H1 (cell line): Measurements from ENCODE around the gene TRPM1. TPM values are rescaled to one million over a fixed set of nuclear protein-coding genes. Genes with fewer than 3 reads are reported as not detected.

Experiments
- CTCF ChIA-PET: fragments of 300-600 bp; sonication (Branson Sonifier 250); formaldehyde crosslinking; loops from one replicate; lab custom pipeline; 2021; ENCODE audit not compliant: partially characterized antibody; lab: Charles Lee
- POLR2A ChIA-PET: fragments of 300-600 bp; sonication (Branson Sonifier 250); formaldehyde crosslinking; loops from one replicate; lab custom pipeline; 2021; ENCODE audit warnings: inconsistent platforms; ENCODE audit not compliant: partially characterized antibody; lab: Charles Lee
- DNase-seq, 2 experiments: peaks; one replicate each; pipeline versions ENCODE4 v3.0.0 to v3.0.0-alpha.2; 2010 to 2022; ENCODE audit warnings: low spot score in 2 of 2, low read depth in 1 of 2, mixed read lengths in 1 of 2
- FAIRE-seq: peaks from 2 replicates; lab custom pipeline; 2011; peaks lifted over from hg19 to GRCh38; lab: Jason Lieb, UNC
- H2AFZ ChIP-seq: 2 replicates; pipeline ENCODE4 v1.8.1; 2012; ENCODE audit warnings: low read length, inconsistent platforms
- H2AK5ac ChIP-seq: 2 replicates; pipeline ENCODE4 v1.6.1; 2013; ENCODE audit warnings: low read depth, low read length
- H2BK120ac ChIP-seq: replicated peaks from 2 replicates; pipeline ENCODE3; 2013; ENCODE audit warnings: low read depth, low read length, inconsistent platforms
- H2BK12ac ChIP-seq: 2 replicates; pipeline ENCODE4 v1.6.1; 2013; ENCODE audit warnings: low read depth, low read length
- H2BK15ac ChIP-seq: 2 replicates; pipeline ENCODE4 v1.6.1; 2013; ENCODE audit warnings: low read length
- H2BK20ac ChIP-seq: 2 replicates; pipeline ENCODE4 v1.6.1; 2013; ENCODE audit warnings: low read length
- H2BK5ac ChIP-seq: 2 replicates; pipeline ENCODE4 v1.6.1; 2013; ENCODE audit warnings: low read depth, low read length
- H3K14ac ChIP-seq: 2 replicates; pipeline ENCODE4 v1.6.1; 2013; ENCODE audit warnings: inconsistent platforms; ENCODE audit not compliant: insufficient read length
- H3K18ac ChIP-seq: 2 replicates; pipeline ENCODE4 v1.6.1; 2013; ENCODE audit warnings: low read length; ENCODE audit errors: extremely low read depth
- H3K23ac ChIP-seq: 2 replicates; pipeline ENCODE4 v1.6.1; 2013; ENCODE audit warnings: inconsistent platforms; ENCODE audit not compliant: insufficient read length
- H3K23me2 ChIP-seq: 2 replicates; pipeline ENCODE4 v1.6.1; 2013; ENCODE audit warnings: low read depth, low read length
- H3K27ac ChIP-seq: 2 replicates; pipeline ENCODE4 v1.6.1; 2011; ENCODE audit warnings: low read depth, low read length, inconsistent platforms
- H3K27me3 ChIP-seq, 4 experiments: replicated peaks in 1 of 4; 1 replicate in 1 of 4; 2 replicates in 3 of 4; pipeline versions ENCODE4 v1.6.1 to v1.8.1; 2011 to 2013; ENCODE audit warnings: low read length in 3 of 4, mild to moderate bottlenecking in 3 of 4, inconsistent platforms in 2 of 4, mixed read lengths in 2 of 4, moderate library complexity in 1 of 4; ENCODE audit not compliant: control insufficient read depth in 3 of 4, insufficient read depth in 3 of 4; ENCODE audit errors: extremely low read depth in 1 of 4
- H3K36me3 ChIP-seq, 4 experiments: 2 replicates each; pipeline versions ENCODE4 v1.6.1 to v1.8.1; 2011 to 2013; ENCODE audit warnings: mild to moderate bottlenecking in 4 of 4, low read length in 3 of 4, moderate library complexity in 2 of 4, control low read depth in 1 of 4, inconsistent platforms in 1 of 4; ENCODE audit not compliant: insufficient read depth in 4 of 4, control insufficient read depth in 2 of 4
- H3K4ac ChIP-seq: replicated peaks from 2 replicates; pipeline ENCODE3; 2013; ENCODE audit warnings: low read length, low read depth, mixed read lengths, inconsistent platforms; ENCODE audit not compliant: insufficient read length
- H3K4me1 ChIP-seq, 4 experiments: replicated peaks in 1 of 4; 1 replicate in 1 of 4; 2 replicates in 3 of 4; pipeline versions ENCODE4 v1.6.1 to v1.8.1; 2011 to 2013; ENCODE audit warnings: low read length in 3 of 4, inconsistent platforms in 2 of 4, mixed read lengths in 1 of 4; ENCODE audit not compliant: insufficient read depth in 4 of 4, control insufficient read depth in 3 of 4
- H3K4me2 ChIP-seq, 2 experiments: 2 replicates each; pipeline versions ENCODE4 v1.6.1 to v1.8.1; 2011 to 2013; ENCODE audit warnings: low read depth in 2 of 2, low read length in 2 of 2, control low read depth in 1 of 2, inconsistent platforms in 1 of 2, mild to moderate bottlenecking in 1 of 2; ENCODE audit not compliant: insufficient read depth in 1 of 2
- H3K4me3 ChIP-seq, 4 experiments: fragments of 200-600, 300-600 bp in 1 of 4; sonication (generic), shearing (Covaris generic), sonication (Bioruptor Twin) in 1 of 4; 2 replicates each; pipeline versions ENCODE4 v1.5.1 to v1.8.1; 2011 to 2016; ENCODE audit warnings: low read length in 4 of 4, low read depth in 3 of 4, control low read depth in 2 of 4, inconsistent platforms in 2 of 4, mild to moderate bottlenecking in 2 of 4, mixed read lengths in 1 of 4, moderate library complexity in 1 of 4; ENCODE audit not compliant: insufficient read depth in 2 of 4; ENCODE audit errors: extremely low read depth in 1 of 4
- H3K56ac ChIP-seq: replicated peaks from 2 replicates; pipeline ENCODE3; 2013; ENCODE audit warnings: low read depth, mild to moderate bottlenecking, mixed read lengths, low read length, inconsistent platforms; ENCODE audit not compliant: insufficient read length
- H3K79me1 ChIP-seq: 2 replicates; pipeline ENCODE4 v1.6.1; 2013; ENCODE audit warnings: low read depth, low read length, control low read depth
- H3K79me2 ChIP-seq, 2 experiments: 2 replicates each; pipeline versions ENCODE4 v1.6.1 to v1.8.1; 2012 to 2013; ENCODE audit warnings: low read length in 2 of 2, mild to moderate bottlenecking in 2 of 2, inconsistent platforms in 1 of 2; ENCODE audit not compliant: insufficient read depth in 2 of 2, control insufficient read depth in 1 of 2
- H3K9ac ChIP-seq, 4 experiments: replicated peaks in 1 of 4; 1 replicate in 1 of 4; 2 replicates in 3 of 4; pipeline versions ENCODE4 v1.6.1 to v1.8.1; 2011 to 2013; ENCODE audit warnings: low read depth in 3 of 4, low read length in 3 of 4, control low read depth in 2 of 4, mild to moderate bottlenecking in 2 of 4, moderate library complexity in 2 of 4, inconsistent platforms in 1 of 4; ENCODE audit errors: extremely low read depth in 1 of 4
- H3K9me3 ChIP-seq, 2 experiments: 2 replicates each; pipeline versions ENCODE4 v1.6.1 to v1.8.1; 2012 to 2013; ENCODE audit warnings: mild to moderate bottlenecking in 2 of 2, moderate library complexity in 2 of 2, control low read depth in 1 of 2, inconsistent platforms in 1 of 2, low read depth in 1 of 2, low read length in 1 of 2, mixed read lengths in 1 of 2; ENCODE audit not compliant: insufficient read depth in 2 of 2
- H4K20me1 ChIP-seq, 2 experiments: replicated peaks in 1 of 2; 2 replicates each; pipeline versions ENCODE3 to v1.8.1; 2011 to 2013; ENCODE audit warnings: inconsistent platforms in 2 of 2, low read length in 2 of 2, mild to moderate bottlenecking in 1 of 2; ENCODE audit not compliant: insufficient read depth in 2 of 2, control insufficient read depth in 1 of 2
- H4K5ac ChIP-seq: 2 replicates; pipeline ENCODE4 v1.6.1; 2013; ENCODE audit warnings: low read length, low read depth, mixed read lengths, inconsistent platforms; ENCODE audit not compliant: insufficient read length
- H4K8ac ChIP-seq: 2 replicates; pipeline ENCODE4 v1.8.0; 2013; ENCODE audit warnings: mild to moderate bottlenecking, moderate library complexity, low read length, inconsistent platforms; ENCODE audit not compliant: insufficient read depth; ENCODE audit errors: extremely low read depth
- H4K91ac ChIP-seq: replicated peaks from 2 replicates; pipeline ENCODE3; 2013; ENCODE audit warnings: low read length, mixed read lengths, inconsistent platforms; ENCODE audit not compliant: insufficient read length
- CEBPB ChIP-seq: IDR thresholded peaks from 2 replicates; pipeline ENCODE4 v1.6.1; 2012; ENCODE audit warnings: low read depth, low read length
- POLR2AphosphoS5 ChIP-seq: IDR thresholded peaks from 2 replicates; pipeline ENCODE4 v1.6.1; 2011; ENCODE audit warnings: low read depth, low read length
- RAD21 ChIP-seq, 2 experiments: IDR thresholded peaks in 1 of 2; conservative IDR thresholded peaks in 1 of 2; 2 replicates each; pipeline ENCODE4 v1.6.1; 2011; ENCODE audit warnings: low read depth in 2 of 2, low read length in 2 of 2, improper control_type of control experiment in 1 of 2, inconsistent platforms in 1 of 2, mild to moderate bottlenecking in 1 of 2, moderate library complexity in 1 of 2
- SAP30 ChIP-seq: fragments of 300-600 bp; sonication (generic); IDR thresholded peaks from 2 replicates; pipeline ENCODE4 v1.7.1; 2012; ENCODE audit warnings: low read length, moderate library complexity, mild to moderate bottlenecking, inconsistent platforms; ENCODE audit not compliant: insufficient read depth, insufficient replicate concordance
- SIX5 ChIP-seq: IDR thresholded peaks from 2 replicates; pipeline ENCODE4 v1.6.1; 2011; ENCODE audit warnings: mild to moderate bottlenecking, low read depth, low read length
- TCF12 ChIP-seq: IDR thresholded peaks from 2 replicates; pipeline ENCODE4 v1.6.1; 2011; ENCODE audit warnings: low read depth, mild to moderate bottlenecking, low read length
- TEAD4 ChIP-seq: IDR thresholded peaks from 2 replicates; pipeline ENCODE4 v1.6.1; 2012; ENCODE audit warnings: low read depth, low read length, inconsistent platforms, mixed read lengths
- polyA plus RNA-seq, 7 experiments: library from polyadenylated mRNA; depleted of rRNA in 3 of 7; stranded (reverse) in 5 of 7; unstranded in 2 of 7; fragments of >200 nt in 5 of 7; fragments of 200-250 nt in 2 of 7; gene quantifications; 1 replicate in 5 of 7; 2 replicates in 1 of 7; 4 replicates in 1 of 7; pipeline versions ENCODE4 v1.2.1 to v1.2.3, GENCODE V29; 2011 to 2013; ENCODE audit warnings: missing spikeins in 2 of 7, mixed read lengths in 2 of 7
- total RNA-seq: library from RNA; stranded (reverse); fragmentation: NEBNext Ultra II Directional; extraction: Animal tissue kit (Norgen Biotek cat#: 25700); gene quantifications from 2 replicates; pipeline ENCODE4 v1.2.1, GENCODE V29; 2021

The TRPM1 gene
- total and polyA plus RNA-seq, 2 of the 8 experiments (the other 6 are each of a cell fraction or from before 2014, with no cell fraction given): 0.05 TPM; not detected in 1

DNA sequence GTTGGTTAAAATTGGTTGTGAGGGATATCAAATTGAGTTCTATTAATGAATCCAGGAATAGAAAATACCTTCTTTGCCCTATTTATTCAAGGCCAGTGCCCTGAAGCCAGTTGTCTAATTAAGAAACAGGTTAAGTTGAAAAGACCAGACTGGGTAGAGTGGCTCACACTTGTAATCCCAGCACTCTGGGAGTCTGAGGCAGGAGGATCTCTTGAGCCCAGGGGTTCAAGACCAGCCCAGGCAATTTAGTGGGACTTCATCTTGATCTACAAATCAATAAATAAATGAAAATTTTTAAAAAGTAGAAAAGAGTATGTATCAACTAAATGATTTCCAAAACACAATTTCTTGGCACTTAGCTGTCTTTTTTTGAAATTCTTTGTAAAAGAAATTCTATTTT is 40.3 kb upstream of the TRPM1 start:
- Histone ChIP-seq H3K18ac (no peak overlapping the region), H3K27ac (no peak overlapping the region), H3K79me1 (no peaks in the 10 kb centered on the region), H3K4me2 (no peak overlapping the region), H3K4ac (no peak overlapping the region), H2BK120ac (no peak overlapping the region), H3K4me1 (peaks cover 0 to 2% (median 0%) of the 10 kb centered on the region in 4 experiments; a peak in 2 of 7 replicates), H3K36me3 (no peaks in the 10 kb centered on the region), H3K9me3 (no peaks in the 10 kb centered on the region), H3K14ac (no peak overlapping the region), H2AK5ac (no peak overlapping the region), H4K8ac (no peak overlapping the region), H4K5ac (no peak overlapping the region), H2BK15ac (no peak overlapping the region), H4K20me1 (no peaks in the 10 kb centered on the region), H3K4me3 (no peak overlapping the region), H2BK12ac (no peak overlapping the region), H3K23me2 (no peaks in the 10 kb centered on the region), H3K56ac (no peak overlapping the region), H2BK20ac (no peak overlapping the region), H2AFZ (no peak overlapping the region), H4K91ac (no peak overlapping the region), H3K27me3 (no peaks in the 10 kb centered on the region), H3K9ac (no peak overlapping the region), H3K79me2 (no peaks in the 10 kb centered on the region), H2BK5ac (no peak overlapping the region), H3K23ac (no peak overlapping the region)
- CTCF ChIA-PET: no interaction called here
- POLR2A ChIA-PET: no interaction called here
- TF ChIP-seq RAD21 (IDR thresholded peaks at IDR 0.05 in 1 of 2, conservative IDR thresholded peaks at IDR 0.05 in 1 of 2; ENCODE audit: low read depth in 2 of 2, low read length in 2 of 2) (no peak), SIX5 (no peak), TEAD4 (no peak), SAP30 (no peak), POLR2AphosphoS5 (no peak), CEBPB (no peak), TCF12 (no peak)
- no peak for DNase-seq
- FAIRE-seq: no peak
